Astrocyte (in vitro differentiated cells and primary cell): ENCODE data around the gene TBC1D22B.

Source experiments
- EZH2 ChIP-seq: IDR thresholded peaks from 2 replicates; pipeline ENCODE4 v1.6.1; 2012; ENCODE audit warnings: mild to moderate bottlenecking, low read length, inconsistent platforms; ENCODE audit not compliant: insufficient read depth
- TF ChIP-seq, protein P1 (sequence below): IDR thresholded peaks from 2 replicates; pipeline ENCODE4 v1.5.1; 2011; ENCODE audit warnings: low read depth, mild to moderate bottlenecking, inconsistent platforms, low read length, moderate library complexity; ENCODE audit not compliant: insufficient read depth

DNA sequence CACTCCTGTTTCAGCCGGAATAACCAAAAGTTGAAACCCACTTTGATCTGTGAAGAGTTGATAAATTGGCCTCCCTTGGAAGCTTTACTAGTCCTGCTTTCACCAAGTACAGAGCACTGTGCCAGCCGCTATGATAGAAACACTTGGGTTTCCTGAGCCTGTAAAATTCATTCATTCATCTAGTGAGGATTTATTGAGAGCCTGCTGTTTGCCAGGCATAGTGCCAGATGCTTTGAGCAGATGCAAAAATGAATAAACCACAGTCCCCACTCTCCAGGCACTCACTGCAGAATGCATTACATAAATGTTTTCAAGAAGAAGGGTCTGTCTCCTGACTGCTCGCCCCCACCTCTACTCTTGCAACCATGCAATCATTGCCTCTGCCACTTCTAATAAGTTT is 25.7 kb downstream of the TBC1D22B start:
- TF ChIP-seq, protein P1, sequence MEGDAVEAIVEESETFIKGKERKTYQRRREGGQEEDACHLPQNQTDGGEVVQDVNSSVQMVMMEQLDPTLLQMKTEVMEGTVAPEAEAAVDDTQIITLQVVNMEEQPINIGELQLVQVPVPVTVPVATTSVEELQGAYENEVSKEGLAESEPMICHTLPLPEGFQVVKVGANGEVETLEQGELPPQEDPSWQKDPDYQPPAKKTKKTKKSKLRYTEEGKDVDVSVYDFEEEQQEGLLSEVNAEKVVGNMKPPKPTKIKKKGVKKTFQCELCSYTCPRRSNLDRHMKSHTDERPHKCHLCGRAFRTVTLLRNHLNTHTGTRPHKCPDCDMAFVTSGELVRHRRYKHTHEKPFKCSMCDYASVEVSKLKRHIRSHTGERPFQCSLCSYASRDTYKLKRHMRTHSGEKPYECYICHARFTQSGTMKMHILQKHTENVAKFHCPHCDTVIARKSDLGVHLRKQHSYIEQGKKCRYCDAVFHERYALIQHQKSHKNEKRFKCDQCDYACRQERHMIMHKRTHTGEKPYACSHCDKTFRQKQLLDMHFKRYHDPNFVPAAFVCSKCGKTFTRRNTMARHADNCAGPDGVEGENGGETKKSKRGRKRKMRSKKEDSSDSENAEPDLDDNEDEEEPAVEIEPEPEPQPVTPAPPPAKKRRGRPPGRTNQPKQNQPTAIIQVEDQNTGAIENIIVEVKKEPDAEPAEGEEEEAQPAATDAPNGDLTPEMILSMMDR = no peak
- TF ChIP-seq EZH2 = no peak
